Measurements from ENCODE around the gene SELENOT. TPM values are rescaled to one million over a fixed set of nuclear protein-coding genes. Genes with fewer than 3 reads are reported as not detected.

The SELENOT gene
- total and polyA plus RNA-seq, 7 donors, result 41.5 to 104 (median 57.9) TPM

DNA sequence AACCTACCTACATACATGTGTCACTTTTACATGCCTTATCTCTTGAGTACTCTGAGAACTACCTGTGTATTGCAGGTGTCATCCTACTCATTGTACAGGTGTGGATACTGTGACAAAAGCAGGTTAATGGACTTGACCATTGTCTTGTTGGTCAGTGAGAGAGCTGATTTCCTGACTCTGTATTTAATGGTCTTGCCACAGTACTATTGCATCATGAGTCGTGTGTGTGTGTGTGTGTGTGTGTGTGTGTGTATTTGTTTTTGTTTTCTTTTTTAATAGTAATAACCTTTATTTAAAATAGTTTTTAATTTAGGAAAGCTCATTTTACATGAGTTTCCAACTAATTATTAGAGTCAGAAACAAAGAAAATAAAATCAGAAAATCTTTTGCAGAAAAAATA lies 7.7 kb downstream of the SELENOT start:
- intact Hi-C loops (cut with DNase I), result no loop called here
- peaks cover 42% of the 10 kb centered on the region for H3K4me1 ChIP-seq
- peaks cover 0 to 14% of the 10 kb centered on the region in 2 donors for H3K36me3 ChIP-seq (ENCODE audit: insufficient read depth in 1 of 2, low read depth in 1 of 2)
- H3K27ac ChIP-seq, result no peak overlapping the region
- DNase-seq (no peak), ATAC-seq (no peak)
- no peak for TF ChIP-seq CTCF (IDR thresholded peaks at IDR 0.05)
- no peaks in the 10 kb centered on the region for H3K9me3 ChIP-seq
- H3K4me3 ChIP-seq, result no peak overlapping the region
- H3K27me3 ChIP-seq (ENCODE audit: insufficient read depth in 3 of 3, low read length in 2 of 3), result no peaks in the 10 kb centered on the region
- WGBS, 3 donors, result 42 to 62% (median 48%) methylated on average over 1 of the region's 1 CpG

DNA sequence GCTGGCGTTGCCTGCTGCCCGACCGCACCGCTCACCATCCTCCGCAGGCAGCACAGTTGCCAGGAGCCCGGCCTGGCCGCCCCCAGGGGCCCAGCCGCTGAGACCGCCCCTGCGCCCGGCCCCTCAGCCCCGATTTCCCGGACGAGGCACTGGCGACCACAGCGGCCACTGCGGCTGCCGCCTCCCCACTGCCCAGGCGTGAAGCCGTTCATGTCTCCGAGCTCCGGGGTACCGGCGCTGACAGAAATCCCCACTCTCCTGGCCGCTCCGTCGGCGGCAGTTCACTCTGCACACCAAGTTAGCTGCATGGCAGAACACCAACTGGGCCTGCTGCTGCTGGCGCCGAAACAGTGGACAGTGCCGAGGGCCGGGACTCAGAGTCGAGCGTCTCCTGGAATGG lies 8.5 kb downstream of the SELENOT start:
- DNase-seq (no peak), ATAC-seq (peak in 1 of 4 donors; percentile 35)
- Histone ChIP-seq H3K27me3 (ENCODE audit: insufficient read depth in 3 of 3, low read length in 2 of 3) (no peaks in the 10 kb centered on the region), H3K36me3 (ENCODE audit: insufficient read depth in 1 of 2, low read depth in 1 of 2) (peaks cover 0 to 14% of the 10 kb centered on the region in 2 donors), H3K4me3 (no peak overlapping the region), H3K9me3 (no peaks in the 10 kb centered on the region), H3K27ac (no peak overlapping the region), H3K4me1 (peaks cover 38% of the 10 kb centered on the region)
- 97 to 99% (median 98%) methylated on average over 34 of the region's 34 CpGs for WGBS, 3 donors
- intact Hi-C loops (cut with DNase I), result no loop called here
- no peak for TF ChIP-seq CTCF (IDR thresholded peaks at IDR 0.05)

- H3K9me3 ChIP-seq, result no peaks in the 10 kb centered on the region
- DNase-seq, result no peak
- intact Hi-C loops (cut with DNase I), result no loop called here
- no peak for TF ChIP-seq CTCF (IDR thresholded peaks at IDR 0.05)
- peaks cover 29% of the 10 kb centered on the region for H3K4me1 ChIP-seq
- ATAC-seq, result no peak
- peaks cover 0 to 14% of the 10 kb centered on the region in 2 donors for H3K36me3 ChIP-seq (ENCODE audit: insufficient read depth in 1 of 2, low read depth in 1 of 2)
- no peak overlapping the region for H3K4me3 ChIP-seq
- no peak overlapping the region for H3K27ac ChIP-seq
- WGBS, 3 donors, result 90 to 96% (median 90%) methylated on average over 1 of the region's 1 CpG
- no peaks in the 10 kb centered on the region for H3K27me3 ChIP-seq (ENCODE audit: insufficient read depth in 3 of 3, low read length in 2 of 3)
These were observed 9.4 kb downstream of the SELENOT start for GRCh38 chr3:150612494-150612893.

- ATAC-seq (no peak), DNase-seq (no peak)
- peaks cover 27% of the 10 kb centered on the region for H3K4me1 ChIP-seq
- peaks cover 0 to 14% of the 10 kb centered on the region in 2 donors for H3K36me3 ChIP-seq (ENCODE audit: insufficient read depth in 1 of 2, low read depth in 1 of 2)
- no peaks in the 10 kb centered on the region for H3K27me3 ChIP-seq (ENCODE audit: insufficient read depth in 3 of 3, low read length in 2 of 3)
- intact Hi-C loops (cut with DNase I), result no loop called here
- no peak overlapping the region for H3K4me3 ChIP-seq
- H3K27ac ChIP-seq, result no peak overlapping the region
- no peaks in the 10 kb centered on the region for H3K9me3 ChIP-seq
- 96 to 100% (median 96%) methylated on average over 2 of the region's 2 CpGs for WGBS, 3 donors
- no peak for TF ChIP-seq CTCF (IDR thresholded peaks at IDR 0.05)
These were observed 9.9 kb downstream of the SELENOT start for GRCh38 chr3:150613034-150613433.

Data from psoas muscle (tissue), 8 donors.